ENCODE measurements around the gene CHPF2. TPM values are rescaled to one million over a fixed set of nuclear protein-coding genes. Genes with fewer than 3 reads are reported as not detected.

The CHPF2 gene
- total RNA-seq, 1 donor from 2014 or later: 43.0 TPM

GRCh38 chr7:151265351-151265931 is 33.2 kb downstream of the CHPF2 start:
- DNase-seq (ENCODE audit: low spot score): no peak

GRCh38 chr7:151269511-151269910 is 37.2 kb downstream of the CHPF2 start:
- DNase-seq (ENCODE audit: low spot score): no peak

GRCh38 chr7:151271699-151272355 is 39.5 kb downstream of the CHPF2 start:
- DNase-seq (ENCODE audit: low spot score): peak; percentile 89

GRCh38 chr7:151272405-151272804 is 40.1 kb downstream of the CHPF2 start:
- DNase-seq (ENCODE audit: low spot score): peak; percentile 63

- no peak for DNase-seq (ENCODE audit: low spot score)
Observed at GRCh38 chr7:151272877-151273276, 40.6 kb downstream of the CHPF2 start.

GRCh38 chr7:151273651-151274390 is 41.5 kb downstream of the CHPF2 start:
- DNase-seq (ENCODE audit: low spot score): no peak

- no peak for DNase-seq (ENCODE audit: low spot score)
Observed at GRCh38 chr7:151274396-151274795, 42.1 kb downstream of the CHPF2 start.

- no peak for DNase-seq (ENCODE audit: low spot score)
Observed at GRCh38 chr7:151274936-151275812, 42.9 kb downstream of the CHPF2 start.

- no peak for DNase-seq (ENCODE audit: low spot score)
Observed at GRCh38 chr7:151275813-151276577, 43.7 kb downstream of the CHPF2 start.

- peak; percentile 56 for DNase-seq (ENCODE audit: low spot score)
Observed at GRCh38 chr7:151276666-151277590, 44.6 kb downstream of the CHPF2 start.

- no peak for DNase-seq (ENCODE audit: low spot score)
Observed at GRCh38 chr7:151277631-151278030, 45.3 kb downstream of the CHPF2 start.

GRCh38 chr7:151278949-151279348 is 46.7 kb downstream of the CHPF2 start:
- no peak for DNase-seq (ENCODE audit: low spot score)

- DNase-seq (ENCODE audit: low spot score): no peak
Observed at GRCh38 chr7:151279868-151280267, 47.6 kb downstream of the CHPF2 start.

- DNase-seq (ENCODE audit: low spot score): no peak
Observed at GRCh38 chr7:151280388-151281019, 48.2 kb downstream of the CHPF2 start.

- no peak for DNase-seq (ENCODE audit: low spot score)
Observed at GRCh38 chr7:151281686-151282085, 49.4 kb downstream of the CHPF2 start.

- no peak for DNase-seq (ENCODE audit: low spot score)
Observed at GRCh38 chr7:151282111-151282510, 49.8 kb downstream of the CHPF2 start.

- no peak for DNase-seq (ENCODE audit: low spot score)
Observed at GRCh38 chr7:151283302-151283701, 51.0 kb downstream of the CHPF2 start.

GRCh38 chr7:151286148-151286547 is 53.9 kb downstream of the CHPF2 start:
- no peak for DNase-seq (ENCODE audit: low spot score)

All from ureter (tissue), 1 donor.